HEK293 (cell line): Measurements from ENCODE around the gene PHF23.

Experiments
- CTCF ChIA-PET: fragments of 350-600 bp; formaldehyde crosslinking; extraction: SDS; loops from one replicate; lab custom pipeline; 2021; ENCODE audit warnings: antibody characterized with exemption; lab: Yijun Ruan, JAX
- POLR2A ChIA-PET: fragments of 300-600 bp; formaldehyde crosslinking; extraction: SDS; loops from one replicate; lab custom pipeline; 2020; ENCODE audit warnings: antibody characterized with exemption, inconsistent platforms; lab: Yijun Ruan, JAX
- H3K27ac ChIP-seq: fragments of 200-500 bp; sonication (Bioruptor generic); 2 replicates; pipeline ENCODE4 v1.5.1; 2014; ENCODE audit warnings: low read depth, low read length, control low read depth, inconsistent platforms; ENCODE audit errors: extremely low read depth
- H3K36me3 ChIP-seq, 2 experiments: fragments of 200-500 bp in 1 of 2; sonication (Bioruptor generic) in 1 of 2; 1 replicate in 1 of 2; 2 replicates in 1 of 2; pipeline ENCODE4 v1.5.1; 2014 to 2017; ENCODE audit warnings: inconsistent platforms in 2 of 2, low read length in 2 of 2; ENCODE audit not compliant: control insufficient read depth in 2 of 2, insufficient read depth in 1 of 2
- H3K4me1 ChIP-seq: fragments of 200-500 bp; sonication (Bioruptor generic); 2 replicates; pipeline ENCODE4 v1.5.1; 2014; ENCODE audit warnings: mild to moderate bottlenecking, low read length, inconsistent platforms; ENCODE audit not compliant: control insufficient read depth, insufficient read depth
- H3K4me3 ChIP-seq: 2 replicates; pipeline ENCODE4 v1.5.1; 2011; ENCODE audit warnings: low read depth, mild to moderate bottlenecking, control low read depth, low read length, moderate library complexity
- H3K9me3 ChIP-seq: fragments of 200-500 bp; sonication (Bioruptor generic); 2 replicates; pipeline ENCODE4 v1.5.1; 2014; ENCODE audit warnings: low read depth, low read length, inconsistent platforms; ENCODE audit not compliant: control insufficient read depth, insufficient read depth
- IKZF3 ChIP-seq: fragments of 450-650 bp; IDR thresholded peaks from 2 replicates; pipeline ENCODE4 v1.5.0; 2018; ENCODE audit warnings: missing biosample characterization, mild to moderate bottlenecking, missing genetic modification characterization, moderate library complexity
- KLF16 ChIP-seq: fragments of 450-650 bp; formaldehyde crosslinking; IDR thresholded peaks from 2 replicates; pipeline ENCODE4 v1.5.1; 2017; ENCODE audit warnings: missing biosample characterization, missing genetic modification characterization
- KLF17 ChIP-seq: fragments of 450-650 bp; formaldehyde crosslinking; IDR thresholded peaks from 2 replicates; pipeline ENCODE4 v1.5.1; 2016; ENCODE audit warnings: missing biosample characterization, missing genetic modification characterization
- KLF9 ChIP-seq: fragments of 450-650 bp; formaldehyde crosslinking; IDR thresholded peaks from 2 replicates; pipeline ENCODE4 v1.5.1; 2016; ENCODE audit warnings: missing biosample characterization, missing genetic modification characterization, low read depth
- PRDM4 ChIP-seq: fragments of 450-650 bp; formaldehyde crosslinking; IDR thresholded peaks from 2 replicates; pipeline ENCODE4 v1.5.1; 2017; ENCODE audit warnings: missing biosample characterization, missing genetic modification characterization
- REPIN1 ChIP-seq: fragments of 450-650 bp; formaldehyde crosslinking; IDR thresholded peaks from 2 replicates; pipeline ENCODE4 v1.5.1; 2017; ENCODE audit warnings: missing biosample characterization, missing genetic modification characterization, low read depth
- SCRT2 ChIP-seq: fragments of 450-650 bp; formaldehyde crosslinking; IDR thresholded peaks from 2 replicates; pipeline ENCODE4 v1.5.1; 2016; ENCODE audit warnings: missing biosample characterization, missing genetic modification characterization
- TCF7L2 ChIP-seq: IDR thresholded peaks from 2 replicates; pipeline ENCODE4 v1.6.1; 2011; ENCODE audit warnings: low read depth, mild to moderate bottlenecking, inconsistent platforms, low read length, moderate library complexity, borderline replicate concordance
- ZBTB10 ChIP-seq: fragments of 450-650 bp; formaldehyde crosslinking; IDR thresholded peaks from 2 replicates; pipeline ENCODE4 v1.5.1; 2016; ENCODE audit warnings: missing biosample characterization, missing genetic modification characterization
- ZBTB44 ChIP-seq: fragments of 450-650 bp; IDR thresholded peaks from 2 replicates; pipeline ENCODE4 v1.5.1; 2018; ENCODE audit warnings: missing biosample characterization, mild to moderate bottlenecking, missing genetic modification characterization
- ZBTB7A ChIP-seq: fragments of 450-650 bp; formaldehyde crosslinking; IDR thresholded peaks from 2 replicates; pipeline ENCODE4 v1.5.1; 2016; ENCODE audit warnings: low read depth, missing biosample characterization, missing genetic modification characterization
- ZBTB8A ChIP-seq: fragments of 450-650 bp; formaldehyde crosslinking; IDR thresholded peaks from 2 replicates; pipeline ENCODE4 v1.5.1; 2016; ENCODE audit warnings: missing biosample characterization, missing genetic modification characterization
- ZFP69B ChIP-seq: fragments of 450-650 bp; formaldehyde crosslinking; IDR thresholded peaks from 2 replicates; pipeline ENCODE4 v1.5.1; 2016; ENCODE audit warnings: missing biosample characterization, missing genetic modification characterization
- ZIC2 ChIP-seq: fragments of 450-650 bp; formaldehyde crosslinking; IDR thresholded peaks from 2 replicates; pipeline ENCODE4 v1.5.1; 2016; ENCODE audit warnings: missing biosample characterization, missing genetic modification characterization
- ZNF112 ChIP-seq: fragments of 450-650 bp; formaldehyde crosslinking; IDR thresholded peaks from 2 replicates; pipeline ENCODE4 v1.5.0; 2017; ENCODE audit warnings: missing biosample characterization, missing genetic modification characterization
- ZNF121 ChIP-seq: fragments of 450-650 bp; formaldehyde crosslinking; IDR thresholded peaks from 2 replicates; pipeline ENCODE4 v1.5.1; 2016; ENCODE audit warnings: missing biosample characterization, missing genetic modification characterization
- ZNF16 ChIP-seq: fragments of 450-650 bp; formaldehyde crosslinking; IDR thresholded peaks from 2 replicates; pipeline ENCODE4 v1.5.1; 2016; ENCODE audit warnings: low read depth, missing biosample characterization, missing genetic modification characterization
- ZNF239 ChIP-seq: fragments of 450-650 bp; formaldehyde crosslinking; IDR thresholded peaks from 2 replicates; pipeline ENCODE4 v1.5.1; 2016; ENCODE audit warnings: missing biosample characterization, missing genetic modification characterization
- ZNF354C ChIP-seq: fragments of 450-650 bp; formaldehyde crosslinking; IDR thresholded peaks from 2 replicates; pipeline ENCODE4 v1.5.1; 2016; ENCODE audit warnings: missing biosample characterization, missing genetic modification characterization, low read depth, borderline replicate concordance
- ZNF404 ChIP-seq: fragments of 450-650 bp; formaldehyde crosslinking; IDR thresholded peaks from 2 replicates; pipeline ENCODE4 v1.5.1; 2017; ENCODE audit warnings: missing biosample characterization, missing genetic modification characterization
- ZNF610 ChIP-seq: fragments of 450-650 bp; formaldehyde crosslinking; IDR thresholded peaks from 2 replicates; pipeline ENCODE4 v1.5.1; 2016; ENCODE audit warnings: missing biosample characterization, missing genetic modification characterization, borderline replicate concordance
- ZNF624 ChIP-seq: fragments of 450-650 bp; formaldehyde crosslinking; IDR thresholded peaks from 2 replicates; pipeline ENCODE4 v1.5.1; 2017; ENCODE audit warnings: missing biosample characterization, missing genetic modification characterization
- ZNF626 ChIP-seq: fragments of 450-650 bp; sonication (Bioruptor Pico); formaldehyde crosslinking; IDR thresholded peaks from 2 replicates; pipeline ENCODE4 v1.5.1; 2018; ENCODE audit warnings: missing biosample characterization, missing genetic modification characterization, inconsistent platforms
- ZNF692 ChIP-seq: fragments of 450-650 bp; formaldehyde crosslinking; IDR thresholded peaks from 2 replicates; pipeline ENCODE4 v1.5.1; 2016; ENCODE audit warnings: missing biosample characterization, missing genetic modification characterization

The PHF23 gene

GRCh38 chr17:7281074-7281952 lies 42.1 kb upstream of the PHF23 start, which contains the start of gene SLC2A4 (continued):
- TF ChIP-seq ZBTB10, result 0 out of 2 replicates have a peak, but pooled peaks have one; percentile 33
- TF ChIP-seq ZNF239 (tag by site-specific recombination), result no peak
- TF ChIP-seq KLF17 (tag by site-specific recombination), result 0 out of 2 replicates have a peak, but pooled peaks have one; percentile 24
- TF ChIP-seq KLF16 (tag by site-specific recombination), result peak; percentile 57; the same call in 1 of the 2 replicates
- peak; percentile 27; the same call in 1 of the 2 replicates for TF ChIP-seq ZFP69B (tag by site-specific recombination)
- no peak for TF ChIP-seq ZNF626
- TF ChIP-seq ZBTB7A, result 0 out of 2 replicates have a peak, but pooled peaks have one; percentile 49
- no peak for TF ChIP-seq ZNF16 (tag by site-specific recombination)
- no peak for TF ChIP-seq ZBTB44
- no peak for TF ChIP-seq ZNF354C
- TF ChIP-seq TCF7L2, result peak; percentile 92
- TF ChIP-seq KLF9 (tag by site-specific recombination), result peak; percentile 99
- peak; percentile 61; the same call in 1 of the 2 replicates for TF ChIP-seq ZNF692 (tag by site-specific recombination)
- peak; percentile 0; the same call in 1 of the 2 replicates for TF ChIP-seq SCRT2 (tag by site-specific recombination)
- TF ChIP-seq ZNF624 (tag by site-specific recombination), result no peak
- peak; percentile 81 for TF ChIP-seq IKZF3 (tag by site-specific recombination)
- peak; percentile 72; the same call in 1 of the 2 replicates for TF ChIP-seq ZNF121 (tag by site-specific recombination)
- TF ChIP-seq ZNF112 (tag by site-specific recombination), result no peak

GRCh38 chr17:7280519-7281073 lies 41.3 kb upstream of the PHF23 start:
- no peak overlapping the region for H3K27ac ChIP-seq
- ChIA-PET POLR2A (interaction anchor here (0.7 to 3.1 kb wide), 17 partner anchors 11 to 69 kb away, joined by 3 to 20 read pairs (median 4); partner anchors contain the start of genes CTDNEP1, ELP5 and NEURL4), CTCF (interaction anchor here (0.6 to 9.0 kb wide), 29 partner anchors 9 to 767 kb away, joined by 3 to 160 read pairs (median 4); partner anchors contain the start of genes ACAP1 and CTDNEP1)
- peak overlapping the region; percentile 32 for H3K4me3 ChIP-seq
- H3K4me1 ChIP-seq, result peaks cover 9% of the 10 kb centered on the region
- no peaks in the 10 kb centered on the region; a peak in 1 of 3 replicates for H3K36me3 ChIP-seq
- H3K9me3 ChIP-seq, result no peaks in the 10 kb centered on the region
- TF ChIP-seq PRDM4 (tag by site-specific recombination) (no peak), REPIN1 (tag by site-specific recombination) (no peak), ZBTB8A (tag by site-specific recombination) (peak; percentile 41; the same call in 1 of the 2 replicates), ZBTB44 (no peak), ZNF610 (0 out of 2 replicates have a peak, but pooled peaks have one; percentile 15), ZNF404 (tag by site-specific recombination) (no peak), ZIC2 (no peak)
